UCSD-AML1 (cell line): ENCODE measurements around the gene TOMM20.

ENCODE experiments used
- DNase-seq: peaks from one replicate; lab custom pipeline; 2025; ENCODE audit not compliant: unreplicated experiment; lab: John Stamatoyannopoulos, UW

TOMM20 gene

DNA sequence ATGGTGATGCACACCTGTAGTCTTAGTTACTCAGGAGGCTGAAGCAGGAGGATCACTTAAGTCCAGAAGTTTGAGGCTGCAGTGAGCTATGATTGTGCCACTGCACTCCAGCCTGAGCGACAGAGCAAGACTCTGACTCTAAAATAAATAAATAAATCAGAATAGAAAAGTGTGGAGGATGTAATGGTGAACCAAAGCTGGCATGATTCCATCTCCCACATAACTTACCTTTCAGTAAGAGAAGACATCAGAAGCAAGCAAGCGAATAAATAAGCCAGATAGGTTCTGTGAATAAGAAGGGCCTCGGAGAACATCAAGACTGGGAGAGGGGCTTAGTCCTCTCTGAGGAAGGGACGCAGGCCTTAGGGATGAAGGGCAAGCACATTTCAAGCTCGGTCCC, 59.5 kb downstream of the TOMM20 start:
- no peak for DNase-seq

- DNase-seq, result no peak
Measured at GRCh38 chr1:235068158-235069121, 60.2 kb downstream of the TOMM20 start.

DNA sequence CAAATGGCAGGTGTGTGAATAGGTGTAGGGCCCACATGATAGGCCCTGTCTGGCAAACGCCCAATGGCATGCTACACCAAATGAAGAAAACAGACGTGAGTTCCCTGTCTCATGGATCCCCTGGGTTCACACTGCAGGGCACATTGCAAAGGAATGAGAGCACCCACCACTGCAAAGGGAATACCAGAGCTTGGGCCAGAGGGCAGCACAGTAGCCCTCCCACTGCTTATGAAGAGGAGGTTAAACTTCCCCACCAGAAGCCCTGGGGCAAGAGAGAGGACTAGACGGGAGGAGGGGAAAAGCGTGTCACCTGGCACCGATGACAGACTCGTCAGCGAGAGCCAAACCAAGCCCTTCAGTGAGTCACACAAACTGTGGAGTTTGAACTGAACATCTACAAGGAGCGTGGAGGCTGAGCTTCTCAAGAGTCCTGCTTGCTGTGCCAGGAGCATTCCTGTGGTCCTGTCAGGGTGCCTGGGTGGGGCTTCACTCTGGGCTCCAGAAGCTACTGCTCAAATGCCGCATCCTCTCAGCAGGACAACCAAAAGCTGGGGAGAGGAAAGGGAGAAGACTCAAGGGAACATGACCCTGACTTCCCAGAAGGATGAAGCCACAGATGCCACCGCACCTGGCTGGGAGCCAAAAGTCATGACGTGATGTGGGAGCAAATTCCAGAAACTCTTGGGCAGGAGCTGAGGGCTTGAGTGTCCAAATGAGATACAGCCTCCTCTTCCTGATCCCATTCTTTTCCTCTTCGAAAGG, 61.1 kb downstream of the TOMM20 start:
- peak; percentile 63 for DNase-seq

GRCh38 chr1:235063068-235063765, 65.4 kb downstream of the TOMM20 start:
- peak; percentile 47 for DNase-seq

DNA sequence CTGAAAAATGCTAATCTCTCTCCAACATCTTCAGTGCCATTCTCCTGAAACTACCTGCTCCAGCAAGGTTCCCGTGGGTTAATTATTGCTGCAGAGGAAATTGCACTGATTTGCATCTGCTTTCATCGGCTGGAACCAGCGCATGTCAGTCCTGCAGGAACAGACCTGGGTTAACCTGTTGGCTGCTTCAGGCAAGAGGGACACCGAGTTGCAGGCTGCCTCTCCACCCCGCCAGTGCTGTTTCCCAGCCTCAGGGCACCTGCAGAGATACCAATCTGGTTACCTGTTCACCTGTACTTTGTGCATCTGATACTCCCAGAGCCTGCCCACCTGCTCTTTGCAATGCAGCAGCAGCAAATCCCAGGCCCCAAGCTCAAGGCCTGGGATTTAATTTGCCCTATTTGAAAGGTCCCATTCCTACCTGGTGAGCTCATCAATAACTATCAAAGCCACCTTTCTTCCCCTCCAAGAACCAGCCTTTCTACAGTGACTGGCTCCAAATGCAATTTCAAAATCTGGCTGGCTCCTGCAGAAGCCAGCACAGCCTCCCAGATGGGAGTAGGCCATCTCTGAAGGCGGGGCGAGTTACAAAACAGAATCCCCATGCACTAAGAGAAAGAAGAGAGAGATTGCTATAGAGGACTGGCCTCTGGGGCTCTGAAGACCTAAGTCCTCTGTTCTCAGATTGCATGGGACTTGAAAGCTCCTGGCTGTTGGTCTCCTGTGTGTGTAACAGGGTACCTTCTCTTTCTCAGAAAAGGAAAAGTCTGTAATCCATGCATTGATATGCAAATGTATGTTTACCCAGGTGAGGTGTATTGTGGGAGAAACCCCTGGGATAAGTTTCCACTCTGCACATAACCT, 67.8 kb downstream of the TOMM20 start:
- no peak for DNase-seq
